HepG2 (cell line): Measurements from ENCODE around the gene ACADS. TPM values are rescaled to one million over a fixed set of nuclear protein-coding genes. Genes with fewer than 3 reads are reported as not detected.
A peak's percentile ranks its signal among the peaks of the same experiment; 100 is the strongest.

ENCODE experiments used
- ATAC-seq: fragments of 200-7000 bp; cut with Tn5 transposase; 3 replicates; pipeline ENCODE4 v1.9.1; 2020; ENCODE audit warnings: mild to moderate bottlenecking, moderate library complexity
- BruUV-seq: library from RNA; stranded (reverse); fragments of 400-500 nt; replicated peaks from 2 replicates; lab custom pipeline; 2021; lab: Mats Ljungman, UMichigan
- CTCF ChIA-PET: fragments of 300-600 bp; formaldehyde crosslinking; extraction: SDS; loops from one replicate; lab custom pipeline; 2021; ENCODE audit warnings: low total read pairs, inconsistent platforms, low intra/inter-chr PET ratio; lab: Yijun Ruan, JAX
- POLR2A ChIA-PET: fragments of 350-600 bp; sonication (Branson Sonifier 250); formaldehyde crosslinking; loops from one replicate; lab custom pipeline; 2020; ENCODE audit warnings: antibody characterized with exemption, inconsistent platforms; lab: Yijun Ruan, JAX
- DNase-seq: peaks from one replicate; pipeline ENCODE4 v3.0.0-alpha.2; 2015; ENCODE audit warnings: low spot score
- FAIRE-seq: peaks from 3 replicates; lab custom pipeline; 2011; peaks lifted over from hg19 to GRCh38; lab: Jason Lieb, UNC
- H2AFZ ChIP-seq: one replicate; pipeline ENCODE4 v1.6.1; 2011; ENCODE audit warnings: low read length, inconsistent platforms
- H3K27ac ChIP-seq: fragments of 300-600 bp; 3 replicates; pipeline ENCODE4 v1.8.0; 2011; ENCODE audit warnings: mixed run types, mild to moderate bottlenecking, mixed read lengths, low read length, inconsistent platforms; ENCODE audit not compliant: insufficient read depth; ENCODE audit errors: extremely low read length
- H3K27me3 ChIP-seq, 2 experiments: fragments of 200-600 bp in 1 of 2; 2 replicates in 1 of 2; 3 replicates in 1 of 2; pipeline versions ENCODE4 v1.6.0 to v1.8.0; 2011; ENCODE audit warnings: low read length in 2 of 2, mild to moderate bottlenecking in 2 of 2, moderate library complexity in 2 of 2, inconsistent platforms in 1 of 2; ENCODE audit not compliant: insufficient read depth in 2 of 2, control insufficient read depth in 1 of 2
- H3K36me3 ChIP-seq, 2 experiments: fragments of 200-600 bp in 1 of 2; replicated peaks in 1 of 2; 2 replicates in 1 of 2; 3 replicates in 1 of 2; pipeline versions ENCODE4 v1.5.1 to v1.8.0; 2011; ENCODE audit warnings: low read length in 2 of 2, inconsistent platforms in 1 of 2; ENCODE audit not compliant: insufficient read depth in 2 of 2, control insufficient read depth in 1 of 2
- H3K4me1 ChIP-seq: 2 replicates; pipeline ENCODE4 v1.5.1; 2012; ENCODE audit warnings: low read length, inconsistent platforms; ENCODE audit not compliant: insufficient read depth
- H3K4me2 ChIP-seq: 2 replicates; pipeline ENCODE4 v1.6.0; 2011; ENCODE audit warnings: low read depth, low read length, inconsistent platforms
- H3K4me3 ChIP-seq, 3 experiments: fragments of 200-600 bp in 1 of 3; sonication (generic), shearing (Covaris generic) in 1 of 3; replicated peaks in 1 of 3; 2 replicates each; pipeline ENCODE4 v1.5.1; 2011 to 2016; ENCODE audit warnings: low read length in 3 of 3, inconsistent platforms in 2 of 3, low read depth in 2 of 3, mild to moderate bottlenecking in 2 of 3, control low read depth in 1 of 3, mixed read lengths in 1 of 3; ENCODE audit not compliant: insufficient read depth in 1 of 3
- H3K79me2 ChIP-seq: one replicate; pipeline ENCODE4 v1.6.1; 2011; ENCODE audit warnings: low read length, inconsistent platforms; ENCODE audit not compliant: insufficient read depth
- H3K9ac ChIP-seq: 2 replicates; pipeline ENCODE4 v1.6.0; 2011; ENCODE audit warnings: mild to moderate bottlenecking, low read depth, low read length, inconsistent platforms; ENCODE audit not compliant: insufficient read depth
- H3K9me3 ChIP-seq: 2 replicates; pipeline ENCODE4 v1.5.1; 2012; ENCODE audit warnings: mild to moderate bottlenecking, low read length
- H4K20me1 ChIP-seq: 2 replicates; pipeline ENCODE4 v1.6.0; 2011; ENCODE audit warnings: inconsistent platforms, mild to moderate bottlenecking, low read length, moderate library complexity; ENCODE audit not compliant: insufficient read depth
- AGO2 ChIP-seq: fragments of 200-400 bp; formaldehyde crosslinking; optimal IDR thresholded peaks from 2 replicates; pipeline ENCODE3; 2017; ENCODE audit warnings: mild to moderate bottlenecking, low read depth, low read length, moderate library complexity
- ARHGAP35 ChIP-seq: sonication (generic); formaldehyde crosslinking; IDR thresholded peaks from 2 replicates; pipeline ENCODE4 v1.9.0; 2022; ENCODE audit warnings: mild to moderate bottlenecking, inconsistent platforms, moderate library complexity, missing genetic modification reagents, borderline replicate concordance
- JUNB ChIP-seq: sonication (generic); formaldehyde crosslinking; IDR thresholded peaks from 2 replicates; pipeline ENCODE4 v1.8.0; 2022; ENCODE audit warnings: missing genetic modification reagents, mild to moderate bottlenecking, borderline replicate concordance
- KDM1A ChIP-seq: IDR thresholded peaks from 2 replicates; pipeline ENCODE4 v1.6.1; 2016; ENCODE audit warnings: missing compliant biosample characterization
- RBM22 ChIP-seq: fragments of 200-400 bp; formaldehyde crosslinking; optimal IDR thresholded peaks from 2 replicates; pipeline ENCODE3; 2017; ENCODE audit warnings: mild to moderate bottlenecking, low read length, moderate library complexity
- ZBTB7B ChIP-seq: sonication (generic); formaldehyde crosslinking; IDR thresholded peaks from 2 replicates; pipeline ENCODE4 v1.4.0; 2020; ENCODE audit warnings: missing genetic modification reagents
- ZNF407 ChIP-seq: sonication (generic); formaldehyde crosslinking; IDR thresholded peaks from one replicate; pipeline ENCODE4 v1.5.1; 2020; ENCODE audit warnings: mild to moderate bottlenecking, missing genetic modification reagents; ENCODE audit errors: not compliant biosample characterization
- WGBS: methylation state at CpG from one replicate; pipeline ENCODE4 v1.1.6; 2017; ENCODE audit warnings: low lambda C conversion rate; 5-methylcytosine and 5-hydroxymethylcytosine counted together
- in situ Hi-C: cut with HindIII; loops from 2 replicates; pipeline ENCODE4 v1.10.0; 2017; ENCODE audit warnings: low pct_unique_long_range_greater_than_20kb; ENCODE audit not compliant: extremely low pct_ligation_motif_present
- intact Hi-C: fragments of 100-400 bp; cut with micrococcal nuclease; formaldehyde crosslinking; loops from one replicate; pipeline ENCODE4 v1.10.0; 2022; ENCODE audit not compliant: unreplicated experiment
- polyA plus RNA-seq, 8 experiments: library from polyadenylated mRNA; depleted of rRNA in 3 of 8; stranded (reverse) in 7 of 8; unstranded in 1 of 8; fragments of >200 nt; fragmentation: Illumina TruSeq in 4 of 8; extraction: Trizol in 4 of 8; gene quantifications; 2 replicates each; pipeline versions ENCODE4 v1.2.1 to v1.2.3, GENCODE V29; 2011 to 2016; ENCODE audit warnings: low read depth in 4 of 8, missing spikeins in 1 of 8, mixed read lengths in 1 of 8; ENCODE audit not compliant: insufficient read depth in 1 of 8
- total RNA-seq, 5 experiments: library from RNA; depleted of rRNA; stranded (reverse); fragments of >200 nt; fragmentation: Illumina TruSeq; extraction: Trizol; gene quantifications; 2 replicates each; pipeline ENCODE4 v1.2.3, GENCODE V29; 2016; ENCODE audit warnings: low read depth in 1 of 5

ACADS gene
- total and polyA plus RNA-seq, 2 of the 13 experiments (the other 11 are each of a cell fraction or from before 2014, with no cell fraction given) = 17.4 to 27.7 TPM

GRCh38 chr12:120757949-120758348 is 32.3 kb downstream of the ACADS start:
- WGBS = 58% methylated on average over 6 of the region's 6 CpGs
- CTCF ChIA-PET = no interaction called here
- intact Hi-C loops = no loop called here

More at GRCh38 chr12:120757949-120758348, 32.3 kb downstream of the ACADS start:
- in situ Hi-C loops = no loop called here
- no peaks in the 10 kb centered on the region for H4K20me1 ChIP-seq
- no peak for FAIRE-seq
- H3K4me1 ChIP-seq = no peaks in the 10 kb centered on the region
- H3K79me2 ChIP-seq = no peaks in the 10 kb centered on the region
- no TSS peak for BruUV-seq
- no peak overlapping the region for H3K9ac ChIP-seq
- peaks cover 1 to 14% of the 10 kb centered on the region in 2 experiments for H3K36me3 ChIP-seq
- no peak for DNase-seq
- no peak overlapping the region for H3K27ac ChIP-seq
- no peak overlapping the region for H3K4me3 ChIP-seq
- TF ChIP-seq ARHGAP35 (CRISPR knock-in tag) (no peak), JUNB (CRISPR knock-in tag) (no peak), AGO2 (peak; percentile 37), KDM1A (CRISPR knock-in tag) (no peak), ZBTB7B (CRISPR knock-in tag) (no peak), ZNF407 (CRISPR knock-in tag) (no peak), RBM22 (peak; percentile 86)
- TF ChIP-seq, all 625 proteins: peak for 2
- Histone ChIP-seq H2AFZ (no peak overlapping the region), H3K4me2 (no peak overlapping the region), H3K9me3 (peaks cover 7% of the 10 kb centered on the region; the same call in 1 of the 2 replicates), H3K27me3 (no peaks in the 10 kb centered on the region)
- ATAC-seq = no peak
- POLR2A ChIA-PET = interaction anchor here (1.7 kb wide), 1 partner anchor 220 kb away, joined by 3 read pairs; the partner anchor contains the start of gene HNF1A
